ENCODE results near the gene TOMM20.

GRCh38 chr1:235087906-235088305, 40.7 kb downstream of the TOMM20 start:
- TF ChIP-seq POLR2A (IDR thresholded peaks at IDR 0.05) (no peak), POLR2AphosphoS5 (IDR thresholded peaks at IDR 0.05) (no peak)
